ENCODE data around the gene MYLK3. TPM values are rescaled to one million over a fixed set of nuclear protein-coding genes. Genes with fewer than 3 reads are reported as not detected.
"Not testable (repeated sequence)": the region's sequence is repeated elsewhere in the genome, so short reads cannot be mapped to it uniquely, and the experiment has no call there.

The MYLK3 gene
- total RNA-seq, 8 experiments from 2014 or later = 0.21 to 5.3 (median 0.52) TPM; not detected in 1

GRCh38 chr16:46693598-46693997, 54.5 kb downstream of the MYLK3 start:
- Histone ChIP-seq H3K27ac (no peak overlapping the region), H3K4me1 (replicated peaks in 1 of 2) (peaks cover 6 to 9% of the 10 kb centered on the region in 2 donors), H3K4me3 (no peak overlapping the region)
- in situ Hi-C loops (cut with MboI; ENCODE audit: low pct_unique_long_range_greater_than_20kb in 2 of 9, low sequenced_read_pairs in 9 of 9, unreplicated experiment in 9 of 9) = loop anchor here in 2 of 9 experiments (25.0 kb wide), 2 partner anchors 94 to 119 kb away; no protein-coding TSS in a partner anchor
- ATAC-seq (replicated peaks in 6 of 8) = no peak
- WGBS, 10 experiments = 78 to 100% (median 96%) methylated on average over 1 to 2 of the region's 2 CpGs; no CpG with 5 or more reads in 2 of the 10 experiments

GRCh38 chr16:46691726-46692125, 56.4 kb downstream of the MYLK3 start:
- peaks cover 12 to 21% of the 10 kb centered on the region in 2 donors for H3K4me1 ChIP-seq (replicated peaks in 1 of 2)
- WGBS, 10 experiments = 0 to 100% (median 57%) methylated on average over 1 to 4 of the region's 4 CpGs; no CpG with 5 or more reads in 1 of the 10 experiments
- no peak for ATAC-seq (replicated peaks in 6 of 8)
- no peak overlapping the region for H3K4me3 ChIP-seq
- no peak overlapping the region for H3K27ac ChIP-seq
- in situ Hi-C loops (cut with MboI; ENCODE audit: low pct_unique_long_range_greater_than_20kb in 2 of 9, low sequenced_read_pairs in 9 of 9, unreplicated experiment in 9 of 9) = loop anchor here in 2 of 9 experiments (25.0 kb wide), 2 partner anchors 96 to 121 kb away; no protein-coding TSS in a partner anchor

- Histone ChIP-seq H3K27ac (peak overlapping the region in 1 of 2 donors; percentile 1), H3K4me3 (peak overlapping the region; percentile 70 to 88 (median 73)), H3K4me1 (replicated peaks in 1 of 2) (peaks cover 12 to 23% of the 10 kb centered on the region in 2 donors)
- no peak for ATAC-seq (replicated peaks in 6 of 8)
- in situ Hi-C loops (cut with MboI; ENCODE audit: low pct_unique_long_range_greater_than_20kb in 2 of 9, low sequenced_read_pairs in 9 of 9, unreplicated experiment in 9 of 9) = loop anchor here in 2 of 9 experiments (25.0 kb wide), 2 partner anchors 97 to 122 kb away; no protein-coding TSS in a partner anchor
- 0 to 21% (median 9%) methylated on average over 2 to 20 of the region's 21 CpGs; no CpG with 5 or more reads in 1 of the 10 experiments for WGBS, 10 experiments
These were observed 57.6 kb downstream of the MYLK3 start for GRCh38 chr16:46690281-46691178.

GRCh38 chr16:46689365-46690280, 58.5 kb downstream of the MYLK3 start, which contains the start of gene ORC6:
TSS of gene ORC6 (plus strand) at chr16:46689659. CDS start at chr16:46689706, 47 bp downstream.
- ATAC-seq (replicated peaks in 6 of 8) = peak; percentile 77 to 85 (median 82)
- H3K27ac ChIP-seq = peak within 1 kb of the TSS; percentile 98
- H3K4me3 ChIP-seq = peak within 1 kb of the TSS; percentile 70 to 88 (median 73)
- WGBS, 10 experiments = 0 to 13% (median 1%) methylated on average over 5 to 19 of the region's 79 CpGs; no CpG with 5 or more reads in 3 of the 10 experiments
- in situ Hi-C loops (cut with MboI; ENCODE audit: low pct_unique_long_range_greater_than_20kb in 2 of 9, low sequenced_read_pairs in 9 of 9, unreplicated experiment in 9 of 9) = loop anchor here in 2 of 9 experiments (25.0 kb wide), 2 partner anchors 98 to 123 kb away; no protein-coding TSS in a partner anchor
- H3K4me1 ChIP-seq (replicated peaks in 1 of 2) = peaks cover 12 to 23% of the 10 kb centered on the region in 2 donors

- 0% methylated on average over 2 to 6 of the region's 54 CpGs; no CpG with 5 or more reads in 8 of the 10 experiments for WGBS, 10 experiments
- peaks cover 12 to 23% of the 10 kb centered on the region in 2 donors for H3K4me1 ChIP-seq (replicated peaks in 1 of 2)
- H3K4me3 ChIP-seq = peak within 1 kb of the TSS; percentile 70 to 88 (median 73)
- ATAC-seq (replicated peaks in 6 of 8) = peak; percentile 83 to 92 (median 88)
- H3K27ac ChIP-seq = peak within 1 kb of the TSS; percentile 98
- in situ Hi-C loops (cut with MboI; ENCODE audit: low pct_unique_long_range_greater_than_20kb in 2 of 9, low sequenced_read_pairs in 9 of 9, unreplicated experiment in 9 of 9) = loop anchor here in 2 of 9 experiments (25.0 kb wide), 2 partner anchors 98 to 123 kb away; no protein-coding TSS in a partner anchor
These were observed 59.3 kb downstream of the MYLK3 start, which contains the start of gene VPS35 for GRCh38 chr16:46688654-46689364. TSS of gene VPS35 (minus strand) at chr16:46689178. CDS start at chr16:46689133, 45 bp downstream.

- Histone ChIP-seq H3K4me3 (peak overlapping the region; percentile 70 to 88 (median 73)), H3K27ac (peak overlapping the region; percentile 98), H3K4me1 (replicated peaks in 1 of 2) (peaks cover 15 to 23% of the 10 kb centered on the region in 2 donors)
- in situ Hi-C loops (cut with MboI; ENCODE audit: low pct_unique_long_range_greater_than_20kb in 2 of 9, low sequenced_read_pairs in 9 of 9, unreplicated experiment in 9 of 9) = loop anchor here in 2 of 9 experiments (25.0 kb wide), 2 partner anchors 99 to 124 kb away; no protein-coding TSS in a partner anchor
- 0 to 24% (median 5%) methylated on average over 2 to 8 of the region's 14 CpGs; no CpG with 5 or more reads in 1 of the 10 experiments for WGBS, 10 experiments
- no peak for ATAC-seq (replicated peaks in 6 of 8)
These were observed 60.0 kb downstream of the MYLK3 start for GRCh38 chr16:46688101-46688653.

GRCh38 chr16:46687486-46687885, 60.7 kb downstream of the MYLK3 start:
- Histone ChIP-seq H3K27ac (no peak overlapping the region), H3K4me1 (replicated peaks in 1 of 2) (peaks cover 15 to 23% of the 10 kb centered on the region in 2 donors), H3K4me3 (peak overlapping the region; percentile 70 to 88 (median 73))
- in situ Hi-C loops (cut with MboI; ENCODE audit: low pct_unique_long_range_greater_than_20kb in 2 of 9, low sequenced_read_pairs in 9 of 9, unreplicated experiment in 9 of 9) = loop anchor here in 2 of 9 experiments (25.0 kb wide), 2 partner anchors 100 to 125 kb away; no protein-coding TSS in a partner anchor
- 25 to 86% (median 66%) methylated on average over 1 to 9 of the region's 9 CpGs for WGBS, 10 experiments
- ATAC-seq (replicated peaks in 6 of 8) = no peak

GRCh38 chr16:46686815-46687473, 61.2 kb downstream of the MYLK3 start:
- H3K4me1 ChIP-seq (replicated peaks in 1 of 2) = peaks cover 15 to 23% of the 10 kb centered on the region in 2 donors
- no peak for ATAC-seq (replicated peaks in 6 of 8)
- 8 to 100% (median 57%) methylated on average over 1 to 5 of the region's 5 CpGs; no CpG with 5 or more reads in 1 of the 10 experiments for WGBS, 10 experiments
- in situ Hi-C loops (cut with MboI; ENCODE audit: low pct_unique_long_range_greater_than_20kb in 2 of 9, low sequenced_read_pairs in 9 of 9, unreplicated experiment in 9 of 9) = loop anchor here in 2 of 9 experiments (25.0 kb wide), 2 partner anchors 100 to 125 kb away; no protein-coding TSS in a partner anchor
- H3K27ac ChIP-seq = no peak overlapping the region
- peak overlapping the region; percentile 70 to 88 (median 73) for H3K4me3 ChIP-seq

- in situ Hi-C loops (cut with MboI; ENCODE audit: low pct_unique_long_range_greater_than_20kb in 2 of 9, low sequenced_read_pairs in 9 of 9, unreplicated experiment in 9 of 9) = loop anchor here in 2 of 9 experiments (25.0 kb wide), 2 partner anchors 105 to 130 kb away; no protein-coding TSS in a partner anchor
- not testable (repeated sequence) for H3K4me1 ChIP-seq (replicated peaks in 1 of 2); H3K4me3 ChIP-seq; ATAC-seq (replicated peaks in 6 of 8); H3K27ac ChIP-seq
- WGBS, 10 experiments = 83 to 100% methylated on average over 1 of the region's 2 CpGs; no CpG with 5 or more reads in 8 of the 10 experiments
These were observed 66.3 kb downstream of the MYLK3 start for GRCh38 chr16:46681867-46682266.

- H3K27ac ChIP-seq; H3K4me3 ChIP-seq; H3K4me1 ChIP-seq (replicated peaks in 1 of 2); ATAC-seq (replicated peaks in 6 of 8): not testable (repeated sequence)
- 100% methylated on average over 1 of the region's 1 CpG; no CpG with 5 or more reads in 6 of the 10 experiments for WGBS, 10 experiments
- in situ Hi-C loops (cut with MboI; ENCODE audit: low pct_unique_long_range_greater_than_20kb in 2 of 9, low sequenced_read_pairs in 9 of 9, unreplicated experiment in 9 of 9) = loop anchor here in 2 of 9 experiments (25.0 kb wide), 2 partner anchors 109 to 134 kb away; no protein-coding TSS in a partner anchor
These were observed 70.2 kb downstream of the MYLK3 start for GRCh38 chr16:46677943-46678342.

All from motor neuron (in vitro differentiated cells).